Measurements from ENCODE around the gene ENTPD3.

Gene ENTPD3, protein sequence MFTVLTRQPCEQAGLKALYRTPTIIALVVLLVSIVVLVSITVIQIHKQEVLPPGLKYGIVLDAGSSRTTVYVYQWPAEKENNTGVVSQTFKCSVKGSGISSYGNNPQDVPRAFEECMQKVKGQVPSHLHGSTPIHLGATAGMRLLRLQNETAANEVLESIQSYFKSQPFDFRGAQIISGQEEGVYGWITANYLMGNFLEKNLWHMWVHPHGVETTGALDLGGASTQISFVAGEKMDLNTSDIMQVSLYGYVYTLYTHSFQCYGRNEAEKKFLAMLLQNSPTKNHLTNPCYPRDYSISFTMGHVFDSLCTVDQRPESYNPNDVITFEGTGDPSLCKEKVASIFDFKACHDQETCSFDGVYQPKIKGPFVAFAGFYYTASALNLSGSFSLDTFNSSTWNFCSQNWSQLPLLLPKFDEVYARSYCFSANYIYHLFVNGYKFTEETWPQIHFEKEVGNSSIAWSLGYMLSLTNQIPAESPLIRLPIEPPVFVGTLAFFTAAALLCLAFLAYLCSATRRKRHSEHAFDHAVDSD

DNA sequence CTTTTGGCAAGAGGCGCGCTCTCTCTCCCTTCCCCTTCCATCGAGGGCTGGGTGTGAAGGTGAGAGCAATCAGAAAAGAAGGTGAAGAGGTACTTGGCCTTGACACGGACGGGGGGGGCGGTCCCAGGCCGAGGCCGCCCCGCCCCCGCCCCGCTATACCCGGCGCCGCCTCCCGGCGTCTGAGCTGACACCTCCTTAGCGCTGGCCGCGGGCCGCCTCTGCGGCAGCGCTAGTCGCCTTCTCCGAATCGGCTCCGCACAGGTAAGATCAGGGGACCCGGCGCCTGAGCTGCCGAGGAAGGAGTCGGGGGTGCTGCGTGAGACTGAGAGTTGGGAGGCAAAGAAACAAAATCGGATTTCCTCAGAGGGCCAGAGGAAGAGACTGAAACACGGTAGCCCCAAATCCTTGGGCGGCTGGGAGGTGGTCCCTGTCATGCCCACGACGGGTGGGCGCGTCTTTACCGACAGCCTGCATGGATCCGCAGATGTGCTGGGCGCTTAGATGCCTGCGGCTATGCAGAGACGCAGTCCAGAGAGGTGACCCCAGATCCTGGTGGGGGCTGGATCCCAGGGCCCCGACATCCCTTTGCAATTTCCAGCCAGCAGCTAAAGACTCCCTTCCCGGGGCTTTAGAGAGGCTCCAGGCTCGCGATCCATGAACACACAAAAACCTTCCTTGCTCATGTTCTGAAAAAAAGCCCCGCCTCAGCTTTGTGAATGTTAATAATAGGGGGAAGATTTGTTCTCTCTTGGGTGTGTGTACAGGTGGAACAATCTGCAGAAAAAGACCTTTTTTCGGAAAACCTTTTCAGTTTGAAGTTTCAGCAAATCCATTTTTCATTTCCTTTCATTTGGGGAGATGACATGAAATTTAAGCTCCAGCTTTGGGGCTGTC is at the start of gene ENTPD3:
Gene ENTPD3 (plus strand): TSS at position 184 of the 894 bp plus-strand sequence. CDS start 874 bp downstream, outside the sequence.
- no peak for DNase-seq (ENCODE audit: low read depth in 2 of 2)

GRCh38 chr3:40339871-40340270 is 47.1 kb upstream of the ENTPD3 start:
- no peak for DNase-seq (ENCODE audit: low read depth in 2 of 2)

- DNase-seq (ENCODE audit: low read depth in 2 of 2), result no peak
Measured at GRCh38 chr3:40340541-40341170, 46.3 kb upstream of the ENTPD3 start.

DNA sequence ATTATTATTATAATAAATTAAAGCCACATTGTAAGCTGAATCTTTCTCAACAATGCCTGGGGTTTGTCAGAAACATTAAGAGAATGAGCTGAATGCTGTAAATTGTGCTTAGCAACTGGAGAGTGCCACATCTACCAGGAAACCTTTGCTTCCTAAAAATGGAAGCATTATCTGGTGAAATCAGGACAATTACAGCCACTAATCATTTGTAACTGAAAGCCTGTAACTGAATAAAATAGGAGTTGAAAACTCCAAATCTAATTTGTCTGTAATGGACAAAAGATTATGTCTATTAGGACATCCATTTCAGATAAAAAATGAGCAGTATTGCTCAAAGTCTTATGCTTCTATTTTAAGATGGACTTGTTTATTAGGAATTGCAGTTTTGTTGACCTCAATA is 45.3 kb upstream of the ENTPD3 start:
- no peak for DNase-seq (ENCODE audit: low read depth in 2 of 2)

DNA sequence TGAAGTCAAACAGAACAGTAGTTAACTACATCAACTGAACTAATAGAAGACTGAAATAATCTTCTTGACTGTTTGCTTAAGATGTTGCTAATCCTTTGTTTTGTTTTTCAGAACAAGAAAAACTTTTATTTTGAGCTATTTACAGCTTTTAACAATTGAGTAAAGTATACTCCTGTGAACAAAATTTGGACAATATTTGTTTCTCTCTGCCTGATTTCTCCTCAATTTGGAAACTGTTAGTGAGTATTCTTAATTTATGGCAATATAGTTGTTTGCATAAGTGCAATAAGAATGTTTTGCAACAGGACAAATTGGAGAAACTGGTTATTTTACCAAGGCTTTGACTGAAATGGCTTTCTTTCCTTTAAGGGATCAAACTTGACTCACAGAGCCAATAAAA is 36.5 kb upstream of the ENTPD3 start:
- DNase-seq (ENCODE audit: low read depth in 2 of 2), result no peak

- DNase-seq (ENCODE audit: low read depth in 2 of 2), result no peak
Measured at GRCh38 chr3:40355410-40355809, 31.6 kb upstream of the ENTPD3 start.

DNA sequence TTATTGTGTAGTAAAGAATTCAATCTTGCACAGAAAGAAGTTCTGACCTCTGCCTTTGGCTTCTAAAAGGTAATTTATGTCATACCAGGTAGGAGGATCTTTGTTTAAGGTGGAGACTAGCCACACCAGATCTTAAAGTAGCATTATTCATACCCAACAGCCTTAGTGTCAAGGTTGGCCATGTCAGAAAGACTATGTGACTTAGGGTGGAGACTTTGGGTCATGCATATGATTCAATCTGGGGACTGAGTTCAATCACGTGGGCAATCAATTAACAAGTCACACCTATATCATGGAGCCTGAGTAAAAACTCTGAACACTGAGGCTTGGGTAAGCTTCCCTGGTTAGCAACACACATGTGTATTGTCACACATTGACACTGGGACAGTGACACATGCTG is 28.5 kb upstream of the ENTPD3 start:
- DNase-seq (ENCODE audit: low read depth in 2 of 2), result no peak

- DNase-seq (ENCODE audit: low read depth in 2 of 2), result no peak
Measured at GRCh38 chr3:40363674-40364073, 23.3 kb upstream of the ENTPD3 start.

DNA sequence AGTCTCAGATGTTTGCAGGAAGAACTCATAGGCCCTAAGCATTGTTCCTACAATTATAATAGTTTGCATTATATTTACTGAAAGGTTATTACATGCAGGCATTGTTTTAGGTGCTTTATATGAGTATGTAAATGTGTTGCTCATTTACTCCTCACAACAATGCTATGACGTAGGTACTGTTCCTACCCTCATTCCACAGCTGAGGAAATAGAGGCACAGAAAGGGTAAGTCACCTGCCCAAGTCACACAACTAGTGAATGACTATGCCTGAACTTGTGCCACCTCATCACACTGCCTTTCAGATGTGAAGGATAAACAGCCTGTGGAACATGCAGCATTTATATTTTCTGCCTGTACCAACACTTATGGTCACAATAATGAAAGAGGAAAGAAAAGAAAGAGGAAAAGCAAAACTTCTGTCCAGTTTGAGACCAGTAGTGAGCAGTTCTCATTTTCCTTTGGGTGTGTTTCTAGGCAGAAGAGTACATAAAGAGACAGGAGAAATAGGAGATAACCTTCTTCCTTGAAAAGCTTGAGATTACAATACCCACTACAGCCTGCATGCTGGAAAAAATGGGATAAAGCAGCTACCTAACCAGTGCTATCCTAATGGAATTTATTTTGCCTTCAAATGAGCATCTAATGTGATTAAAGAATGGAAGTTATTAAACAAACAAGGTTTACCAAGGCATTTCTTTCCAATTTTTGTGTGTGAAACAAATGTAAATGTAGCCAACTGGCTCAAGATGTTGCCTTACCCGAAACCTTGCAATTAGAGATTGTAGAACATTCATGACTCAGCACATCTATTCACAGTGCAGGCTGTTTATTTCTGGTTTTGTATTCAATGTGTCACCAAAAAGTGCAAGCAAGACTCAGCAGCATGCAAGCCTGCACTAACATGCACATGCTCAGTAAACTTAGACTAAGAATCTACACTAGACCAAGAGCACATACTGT is 20.5 kb upstream of the ENTPD3 start:
- DNase-seq (ENCODE audit: low read depth in 2 of 2), result no peak

DNA sequence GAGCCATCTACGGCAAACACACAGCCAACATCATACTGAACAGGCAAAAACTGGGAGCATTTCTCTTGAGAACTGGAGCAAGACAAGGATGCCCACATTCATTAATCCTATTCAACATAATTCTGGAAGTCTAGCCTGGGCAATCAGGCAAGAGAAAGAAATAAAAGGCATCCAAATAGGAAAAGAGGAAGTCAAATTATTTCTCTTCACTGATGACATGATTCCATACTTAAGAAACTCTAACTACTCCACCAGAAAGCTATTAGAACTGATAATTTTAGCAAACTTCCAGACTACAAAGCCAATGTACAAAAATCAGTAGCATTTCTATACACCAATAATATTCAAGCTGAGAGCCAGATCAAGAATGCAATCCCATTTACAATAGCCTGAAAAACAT is 17.3 kb upstream of the ENTPD3 start:
- DNase-seq (ENCODE audit: low read depth in 2 of 2), result no peak

- no peak for DNase-seq (ENCODE audit: low read depth in 2 of 2)
Measured at GRCh38 chr3:40377822-40378221, 9.2 kb upstream of the ENTPD3 start.

DNA sequence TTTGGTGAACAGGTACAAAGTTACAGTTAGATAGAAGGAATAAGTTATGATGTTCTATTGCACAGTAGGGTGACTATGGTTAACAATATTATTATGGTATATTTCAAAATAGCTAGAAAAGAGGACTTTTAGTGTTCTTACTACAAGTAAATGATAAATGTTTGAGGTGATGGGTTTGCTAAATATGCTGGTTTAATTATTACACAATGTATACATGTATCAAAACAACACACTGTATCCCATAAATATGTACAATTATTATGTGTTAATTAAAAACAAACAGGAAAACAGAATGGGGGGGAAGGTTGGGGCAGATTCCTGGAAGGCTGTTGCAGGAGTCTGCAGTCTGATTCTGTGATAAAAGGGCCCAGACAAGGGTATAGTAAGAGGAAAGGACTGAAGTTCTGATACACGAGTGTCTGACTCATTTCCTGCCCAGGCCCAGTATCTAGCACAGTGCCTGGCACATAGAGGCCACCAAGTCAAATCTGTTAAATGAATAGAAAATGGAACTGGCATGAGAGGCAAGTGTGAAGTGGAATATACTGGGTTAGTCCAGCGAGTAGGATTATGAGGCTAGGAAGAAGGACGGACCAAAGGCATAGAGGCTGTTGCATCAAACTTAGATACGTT is 7.2 kb upstream of the ENTPD3 start:
- DNase-seq (ENCODE audit: low read depth in 2 of 2), result no peak

GRCh38 chr3:40381904-40382616 is 4.9 kb upstream of the ENTPD3 start:
- no peak for DNase-seq (ENCODE audit: low read depth in 2 of 2)

DNA sequence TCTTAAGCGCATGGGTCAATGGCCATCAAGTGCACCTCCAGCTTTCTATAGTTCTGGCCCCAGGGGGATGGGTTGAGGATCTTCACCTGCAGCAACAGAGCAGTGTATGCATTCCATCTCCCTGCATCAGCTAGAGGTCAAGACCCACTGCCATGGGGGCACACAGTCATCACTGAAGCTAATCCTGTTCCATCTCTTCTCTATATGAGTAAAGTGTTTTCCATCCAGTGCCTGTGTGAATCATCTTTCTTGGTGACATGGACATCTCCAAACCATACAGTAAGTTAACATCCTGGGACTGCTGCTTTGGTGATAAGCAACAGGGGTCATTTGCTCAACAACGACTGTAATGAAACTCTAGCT is 4.4 kb upstream of the ENTPD3 start:
- DNase-seq (ENCODE audit: low read depth in 2 of 2), result no peak

GRCh38 chr3:40386213-40386612 is 771 bp upstream of the ENTPD3 start:
- no peak for DNase-seq (ENCODE audit: low read depth in 2 of 2)

- DNase-seq (ENCODE audit: low read depth in 2 of 2), result no peak
Measured at GRCh38 chr3:40387895-40388254, 891 bp downstream of the ENTPD3 start.

DNA sequence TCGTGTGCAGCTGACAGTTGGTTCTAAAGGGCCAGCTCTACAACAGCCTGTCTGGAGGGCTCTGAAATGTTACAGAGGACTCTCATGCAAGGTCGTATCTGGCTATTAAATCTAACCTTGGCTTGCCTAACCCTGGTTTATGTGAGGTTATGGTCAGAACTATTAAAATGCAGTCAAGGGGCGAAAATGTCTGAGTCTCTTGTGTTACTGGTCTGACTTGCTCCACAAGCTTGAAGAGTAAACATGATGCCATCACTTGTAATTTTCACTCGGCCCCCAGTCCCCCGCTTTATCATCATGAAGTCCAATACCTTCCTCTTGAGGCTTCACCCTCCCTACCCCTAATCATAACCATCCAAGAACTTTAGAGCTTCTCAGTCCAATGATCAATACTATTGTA is 9.4 kb downstream of the ENTPD3 start:
- DNase-seq (ENCODE audit: low read depth in 2 of 2), result no peak

GRCh38 chr3:40397129-40397528 is 10.1 kb downstream of the ENTPD3 start:
- no peak for DNase-seq (ENCODE audit: low read depth in 2 of 2)

- no peak for DNase-seq (ENCODE audit: low read depth in 2 of 2)
Measured at GRCh38 chr3:40397912-40398311, 10.9 kb downstream of the ENTPD3 start.

- no peak for DNase-seq (ENCODE audit: low read depth in 2 of 2)
Measured at GRCh38 chr3:40398346-40398745, 11.4 kb downstream of the ENTPD3 start.
